Measurements from ENCODE around the gene HPSE2. TPM values are rescaled to one million over a fixed set of nuclear protein-coding genes. Genes with fewer than 3 reads are reported as not detected.

Gene HPSE2
- total and polyA plus RNA-seq, 8 donors: 0.58 to 15.8 (median 2.0) TPM

GRCh38 chr10:99232360-99232999 lies 3.2 kb downstream of the HPSE2 start:
- DNase-seq: peak in 1 of 2 donors; percentile 41

DNA sequence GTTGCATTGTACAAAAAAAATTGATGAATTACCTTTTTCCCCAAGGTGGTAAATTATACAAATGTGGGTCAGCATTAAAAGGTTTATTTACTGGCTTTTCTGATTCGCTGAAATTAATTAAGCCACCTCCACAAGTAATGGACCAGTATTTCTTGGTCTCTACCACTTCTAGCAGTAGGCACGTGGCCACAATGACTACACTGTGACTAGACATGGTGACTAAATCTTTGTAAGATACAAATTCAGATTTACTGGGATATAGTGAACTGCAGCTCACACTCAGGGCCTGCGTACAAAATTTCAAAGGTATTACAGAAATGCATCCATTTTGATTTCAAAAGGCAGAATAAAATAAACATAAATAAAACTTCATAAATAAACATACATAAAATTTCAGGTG lies 10.9 kb downstream of the HPSE2 start:
- Histone ChIP-seq H3K4me3 (no peak overlapping the region), H3K27ac (no peak overlapping the region), H3K9me3 (no peaks in the 10 kb centered on the region), H3K27me3 (peaks cover 0 to 18% (median 0%) of the 10 kb centered on the region in 3 donors), H3K36me3 (no peaks in the 10 kb centered on the region), H3K4me1 (no peaks in the 10 kb centered on the region)
- intact Hi-C loops (cut with DNase I; ENCODE audit: low total_unique reads): no loop called here
- no peak for DNase-seq
- WGBS, 5 donors: 77 to 84% (median 83%) methylated on average over 3 of the region's 3 CpGs
- no peak for TF ChIP-seq CTCF (IDR thresholded peaks at IDR 0.05)
- TF ChIP-seq POLR2A (IDR thresholded peaks at IDR 0.05): no peak
- no peak for TF ChIP-seq EP300 (IDR thresholded peaks at IDR 0.05)
- TF ChIP-seq POLR2AphosphoS5 (IDR thresholded peaks at IDR 0.05): no peak

More at GRCh38 chr10:99232360-99232999, 3.2 kb downstream of the HPSE2 start:
- H3K27ac ChIP-seq: peak overlapping the region in 3 of 5 donors; percentile 52 to 76 (median 71)
- H3K4me3 ChIP-seq: peak overlapping the region; percentile 51 to 56 (median 54)
- intact Hi-C loops (cut with DNase I; ENCODE audit: low total_unique reads): no loop called here
- no peaks in the 10 kb centered on the region for H3K36me3 ChIP-seq
- TF ChIP-seq EP300 (IDR thresholded peaks at IDR 0.05) (no peak), POLR2A (IDR thresholded peaks at IDR 0.05) (no peak), POLR2AphosphoS5 (IDR thresholded peaks at IDR 0.05) (no peak), CTCF (IDR thresholded peaks at IDR 0.05) (no peak)
- H3K4me1 ChIP-seq: peaks cover 14 to 50% (median 32%) of the 10 kb centered on the region in 4 donors
- no peaks in the 10 kb centered on the region for H3K9me3 ChIP-seq
- peaks cover 6 to 92% (median 64%) of the 10 kb centered on the region in 3 donors for H3K27me3 ChIP-seq
- WGBS, 5 donors: 2 to 5% (median 4%) methylated on average over 33 to 49 of the region's 49 CpGs

DNA sequence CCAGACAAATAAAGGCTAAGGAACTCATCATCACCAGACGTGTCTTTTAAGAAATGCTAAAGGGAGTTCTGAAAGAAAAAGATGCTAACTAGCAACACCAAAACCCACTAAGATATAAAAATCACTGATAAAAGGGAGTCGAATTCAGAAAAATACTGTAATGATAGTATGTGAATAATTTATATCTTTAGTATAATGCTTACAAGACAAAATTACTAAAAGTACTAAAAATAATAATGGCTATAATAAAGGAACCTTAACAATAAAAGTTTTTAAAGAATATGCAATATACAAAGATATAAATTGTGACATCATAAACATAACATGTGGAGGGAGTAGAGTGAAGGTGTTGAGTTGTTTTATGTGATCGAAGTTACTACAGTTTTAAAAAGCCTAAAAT lies 28.3 kb downstream of the HPSE2 start:
- WGBS, 5 donors: 79 to 85% (median 82%) methylated on average over 3 of the region's 3 CpGs
- no peaks in the 10 kb centered on the region for H3K27me3 ChIP-seq
- intact Hi-C loops (cut with DNase I; ENCODE audit: low total_unique reads): no loop called here
- DNase-seq: no peak
- H3K36me3 ChIP-seq: no peaks in the 10 kb centered on the region
- no peaks in the 10 kb centered on the region for H3K4me1 ChIP-seq
- TF ChIP-seq POLR2AphosphoS5 (IDR thresholded peaks at IDR 0.05) (no peak), EP300 (IDR thresholded peaks at IDR 0.05) (no peak), POLR2A (IDR thresholded peaks at IDR 0.05) (no peak), CTCF (IDR thresholded peaks at IDR 0.05) (no peak)
- no peak overlapping the region for H3K4me3 ChIP-seq
- no peaks in the 10 kb centered on the region for H3K9me3 ChIP-seq
- no peak overlapping the region for H3K27ac ChIP-seq

DNA sequence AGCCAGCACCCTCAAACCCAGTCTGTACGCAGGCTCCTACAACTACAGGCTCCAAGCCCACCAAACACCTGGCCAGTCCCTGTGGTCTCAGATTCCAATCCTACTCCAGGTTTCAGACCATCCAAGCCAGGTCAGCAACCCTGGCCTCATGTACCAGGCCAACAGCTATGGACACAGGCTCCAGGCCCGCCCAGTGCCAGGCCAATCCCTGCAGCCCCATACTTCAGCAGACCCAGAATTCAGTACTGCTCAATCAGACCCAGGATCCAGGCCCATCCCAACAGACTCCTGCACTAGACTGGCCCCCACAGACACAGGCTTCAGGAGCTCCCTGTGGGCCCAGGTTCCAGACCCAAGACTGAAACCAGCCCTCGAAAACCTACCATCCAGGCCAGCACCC lies 32.3 kb downstream of the HPSE2 start:
- intact Hi-C loops (cut with DNase I; ENCODE audit: low total_unique reads): no loop called here
- Histone ChIP-seq H3K4me1 (no peaks in the 10 kb centered on the region), H3K27ac (no peak overlapping the region), H3K4me3 (no peak overlapping the region), H3K36me3 (no peaks in the 10 kb centered on the region), H3K9me3 (no peaks in the 10 kb centered on the region), H3K27me3 (no peaks in the 10 kb centered on the region)
- TF ChIP-seq EP300 (IDR thresholded peaks at IDR 0.05) (no peak), POLR2AphosphoS5 (IDR thresholded peaks at IDR 0.05) (no peak), CTCF (IDR thresholded peaks at IDR 0.05) (no peak), POLR2A (IDR thresholded peaks at IDR 0.05) (no peak)
- no peak for DNase-seq
- 90 to 100% (median 92%) methylated on average over 3 of the region's 3 CpGs for WGBS, 5 donors
